Stomach (tissue), 9 donors: ENCODE measurements around the gene ACTL10. TPM values are rescaled to one million over a fixed set of nuclear protein-coding genes. Genes with fewer than 3 reads are reported as not detected.
A peak's percentile ranks its signal among the peaks of the same experiment; 100 is the strongest.
"Not testable (repeated sequence)": the region's sequence is repeated elsewhere in the genome, so short reads cannot be mapped to it uniquely, and the experiment has no call there.

Experiments used
- DNase-seq, 2 donors: peaks; one replicate each; pipeline versions ENCODE4 v3.0.0 to v3.0.0-alpha.2; 2013 to 2019
- H3K27ac ChIP-seq, 5 donors: fragments of 200-600 bp in 4 of 5; sonication (generic) in 4 of 5; one replicate each; pipeline ENCODE4 v1.5.1; 2013 to 2019; ENCODE audit warnings: mild to moderate bottlenecking in 1 of 5, moderate library complexity in 1 of 5
- H3K27me3 ChIP-seq, 3 donors: fragments of 200-600 bp; sonication (generic); one replicate each; pipeline ENCODE4 v1.5.1; 2017 to 2019; ENCODE audit warnings: mixed run types in 1 of 3
- H3K36me3 ChIP-seq, 4 donors: fragments of 200-600 bp; sonication (generic); 1 replicate in 3 of 4; 2 replicates in 1 of 4; pipeline ENCODE4 v1.5.1; 2016 to 2019
- H3K4me1 ChIP-seq, 4 donors: fragments of 200-600 bp; sonication (generic); one replicate each; pipeline ENCODE4 v1.5.1; 2016 to 2019
- H3K4me3 ChIP-seq, 4 donors: fragments of 200-600 bp; sonication (generic) in 3 of 4; one replicate each; pipeline ENCODE4 v1.5.1; 2016 to 2019; ENCODE audit warnings: mild to moderate bottlenecking in 1 of 4
- H3K9me3 ChIP-seq, 4 donors: fragments of 200-600 bp; sonication (generic); one replicate each; pipeline ENCODE4 v1.5.1; 2016 to 2019
- EP300 ChIP-seq: sonication (generic); formaldehyde crosslinking; IDR thresholded peaks from one replicate; pipeline ENCODE4 v1.6.1; 2017; ENCODE audit warnings: antibody characterized with exemption
- POLR2A ChIP-seq, 4 donors: fragments of 450-650 bp; IDR thresholded peaks; one replicate each; pipeline ENCODE4 v1.6.1; 2016; ENCODE audit warnings: antibody characterized with exemption in 4 of 4, control low read depth in 2 of 4, mild to moderate bottlenecking in 1 of 4, moderate library complexity in 1 of 4
- POLR2AphosphoS5 ChIP-seq, 3 donors: sonication (generic); formaldehyde crosslinking; IDR thresholded peaks; one replicate each; pipeline ENCODE4 v1.6.1; 2016; ENCODE audit warnings: antibody characterized with exemption in 3 of 3
- WGBS, 5 donors: extraction: QIAGEN DNeasy Blood & Tissue Kit in 3 of 5; methylation state at CpG; one replicate each; pipeline versions ENCODE4 v1.1.5 to v1.1.7; 2013 to 2018; 5-methylcytosine and 5-hydroxymethylcytosine counted together
- intact Hi-C: fragments of 100-400 bp; cut with DNase I; formaldehyde crosslinking; loops from one replicate; pipeline ENCODE4 v1.15.1; 2023; ENCODE audit warnings: low total_unique reads
- polyA plus RNA-seq, 3 donors: library from polyadenylated mRNA; stranded (reverse); fragments of 200-250 nt; gene quantifications; one replicate each; pipeline ENCODE4 v1.2.3, GENCODE V29; 2013
- total RNA-seq, 5 donors: library from RNA; depleted of rRNA; stranded (reverse); fragments of >200 nt; gene quantifications; one replicate each; pipeline versions ENCODE4 v1.1.0 to v1.2.3, GENCODE V29; 2014 to 2016
- TF ChIP-seq, protein P1 (sequence below), 7 experiments: fragments of 450-650 bp in 4 of 7; fragments of 200-600 bp in 3 of 7; sonication (generic) in 3 of 7; IDR thresholded peaks; one replicate each; pipeline ENCODE4 v1.5.1; 2016 to 2019; ENCODE audit warnings: antibody characterized with exemption in 7 of 7, control low read depth in 2 of 7, mild to moderate bottlenecking in 1 of 7
- donor health status: healthy with polysubstance abuse.
- donor health status: Bipolar disorder and iron deficiency.
- donor health status: healthy.

The ACTL10 gene
- total and polyA plus RNA-seq, 8 donors, result 1.1 to 12.3 (median 1.4) TPM; not detected in 1

- DNase-seq, result no peak
- Histone ChIP-seq H3K4me3 (no peak overlapping the region), H3K4me1 (peaks cover 27 to 37% (median 36%) of the 10 kb centered on the region in 4 donors), H3K9me3 (no peaks in the 10 kb centered on the region), H3K27ac (no peak overlapping the region), H3K27me3 (no peaks in the 10 kb centered on the region), H3K36me3 (peaks cover 22 to 62% (median 60%) of the 10 kb centered on the region in 4 donors)
- WGBS, 5 donors, result 67 to 82% (median 75%) methylated on average over 4 of the region's 4 CpGs
- TF ChIP-seq, protein P1, sequence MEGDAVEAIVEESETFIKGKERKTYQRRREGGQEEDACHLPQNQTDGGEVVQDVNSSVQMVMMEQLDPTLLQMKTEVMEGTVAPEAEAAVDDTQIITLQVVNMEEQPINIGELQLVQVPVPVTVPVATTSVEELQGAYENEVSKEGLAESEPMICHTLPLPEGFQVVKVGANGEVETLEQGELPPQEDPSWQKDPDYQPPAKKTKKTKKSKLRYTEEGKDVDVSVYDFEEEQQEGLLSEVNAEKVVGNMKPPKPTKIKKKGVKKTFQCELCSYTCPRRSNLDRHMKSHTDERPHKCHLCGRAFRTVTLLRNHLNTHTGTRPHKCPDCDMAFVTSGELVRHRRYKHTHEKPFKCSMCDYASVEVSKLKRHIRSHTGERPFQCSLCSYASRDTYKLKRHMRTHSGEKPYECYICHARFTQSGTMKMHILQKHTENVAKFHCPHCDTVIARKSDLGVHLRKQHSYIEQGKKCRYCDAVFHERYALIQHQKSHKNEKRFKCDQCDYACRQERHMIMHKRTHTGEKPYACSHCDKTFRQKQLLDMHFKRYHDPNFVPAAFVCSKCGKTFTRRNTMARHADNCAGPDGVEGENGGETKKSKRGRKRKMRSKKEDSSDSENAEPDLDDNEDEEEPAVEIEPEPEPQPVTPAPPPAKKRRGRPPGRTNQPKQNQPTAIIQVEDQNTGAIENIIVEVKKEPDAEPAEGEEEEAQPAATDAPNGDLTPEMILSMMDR (IDR thresholded peaks at IDR 0.05), result no peak
- no peak for TF ChIP-seq POLR2AphosphoS5 (IDR thresholded peaks at IDR 0.05)
- no peak for TF ChIP-seq EP300
- TF ChIP-seq POLR2A (IDR thresholded peaks at IDR 0.05), result no peak
- intact Hi-C loops, result no loop called here
These were observed 21.7 kb upstream of the ACTL10 start for GRCh38 chr20:33645072-33645358.

DNA sequence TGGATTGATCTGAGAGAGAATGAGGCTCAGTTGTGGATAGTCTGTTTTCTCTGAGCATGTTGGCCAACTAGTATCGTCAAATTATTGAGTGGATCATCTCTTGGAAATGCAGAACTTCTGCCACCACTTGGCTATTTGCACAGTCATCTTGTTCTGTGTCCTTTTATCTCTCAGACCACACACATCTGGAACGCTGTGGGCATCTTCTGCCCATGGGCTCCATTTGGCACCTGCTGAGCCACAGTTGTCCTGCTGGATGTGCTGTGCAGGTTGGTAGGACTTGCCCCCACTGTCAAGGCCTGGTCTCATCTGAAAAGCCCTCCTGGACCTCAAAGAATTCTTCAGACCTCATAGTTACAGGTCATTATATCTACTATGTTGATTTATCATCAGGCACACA lies 21.3 kb upstream of the ACTL10 start:
- H3K4me3 ChIP-seq, result no peak overlapping the region
- WGBS, 5 donors, result 85 to 98% (median 91%) methylated on average over 2 of the region's 2 CpGs
- DNase-seq, result no peak
- peaks cover 18 to 58% (median 56%) of the 10 kb centered on the region in 4 donors for H3K36me3 ChIP-seq
- intact Hi-C loops, result no loop called here
- H3K27me3 ChIP-seq, result no peaks in the 10 kb centered on the region
- H3K4me1 ChIP-seq, result peaks cover 27 to 38% (median 36%) of the 10 kb centered on the region in 4 donors
- no peaks in the 10 kb centered on the region for H3K9me3 ChIP-seq
- no peak overlapping the region for H3K27ac ChIP-seq
- no peak for TF ChIP-seq POLR2A (IDR thresholded peaks at IDR 0.05)
- TF ChIP-seq, protein P1 (IDR thresholded peaks at IDR 0.05), result no peak
- TF ChIP-seq EP300, result no peak
- no peak for TF ChIP-seq POLR2AphosphoS5 (IDR thresholded peaks at IDR 0.05)

GRCh38 chr20:33646191-33646590 lies 20.6 kb upstream of the ACTL10 start:
- Histone ChIP-seq H3K27ac (peak overlapping the region in 2 of 5 donors; percentile 11 to 78), H3K4me1 (peaks cover 31 to 40% (median 39%) of the 10 kb centered on the region in 4 donors), H3K36me3 (peaks cover 13 to 50% (median 48%) of the 10 kb centered on the region in 4 donors), H3K9me3 (no peaks in the 10 kb centered on the region), H3K4me3 (no peak overlapping the region), H3K27me3 (no peaks in the 10 kb centered on the region)
- 84 to 94% (median 87%) methylated on average over 5 of the region's 5 CpGs for WGBS, 5 donors
- TF ChIP-seq, protein P1 (IDR thresholded peaks at IDR 0.05), result no peak
- TF ChIP-seq EP300 (no peak), POLR2AphosphoS5 (IDR thresholded peaks at IDR 0.05) (no peak), POLR2A (IDR thresholded peaks at IDR 0.05) (no peak)
- DNase-seq, result no peak
- intact Hi-C loops, result no loop called here

DNA sequence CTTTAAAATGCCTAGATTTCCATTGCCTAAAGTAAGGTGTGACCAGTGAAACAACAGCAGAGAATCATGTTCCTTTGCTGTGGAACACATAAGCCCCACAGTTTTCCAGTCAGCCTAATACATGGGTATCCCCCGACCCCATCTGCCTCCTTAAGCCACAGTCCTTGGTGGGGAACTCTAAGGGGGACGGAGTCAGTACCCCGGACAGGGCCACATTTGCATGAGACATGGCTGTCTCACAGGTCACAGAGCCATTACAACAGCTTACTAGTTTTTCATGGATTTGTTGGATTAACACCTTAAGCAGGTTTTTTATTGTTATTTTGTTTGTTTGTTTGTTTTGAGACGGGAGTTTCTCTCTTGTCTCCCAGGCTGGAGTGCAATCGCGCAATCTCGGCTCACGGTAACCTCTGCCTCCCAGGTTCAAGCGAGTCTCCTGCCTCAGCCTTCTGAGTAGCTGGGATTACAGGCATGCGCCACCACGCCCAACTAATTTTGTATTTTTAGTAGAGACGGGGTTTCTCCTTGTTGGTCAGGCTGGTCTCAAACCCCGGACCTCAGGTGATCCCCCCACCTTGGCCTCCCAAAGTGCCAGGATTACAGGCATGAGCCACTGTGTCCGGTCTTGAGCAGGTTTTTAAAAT lies 19.7 kb upstream of the ACTL10 start:
- H3K9me3 ChIP-seq, DNase-seq, H3K27me3 ChIP-seq, intact Hi-C loops: not testable (repeated sequence)
- Histone ChIP-seq H3K27ac (peak overlapping the region; percentile 68 to 78 (median 74)), H3K4me1 (peaks cover 37 to 49% (median 45%) of the 10 kb centered on the region in 4 donors), H3K4me3 (peak overlapping the region in 1 of 4 donors; percentile 4), H3K36me3 (peaks cover 13 to 42% (median 40%) of the 10 kb centered on the region in 4 donors)
- 39 to 50% (median 49%) methylated on average over 14 of the region's 14 CpGs for WGBS, 5 donors
